DMS79 treated with DMSO at 0.1 percent for 48 hours (cell line): ENCODE data around the gene PELO.

Source experiments
- DNase-seq: peaks from one replicate; lab custom pipeline; 2025; lab: John Stamatoyannopoulos, UW

The PELO gene

GRCh38 chr5:52771343-52772039 lies 16.2 kb upstream of the PELO start:
- DNase-seq, result no peak

DNA sequence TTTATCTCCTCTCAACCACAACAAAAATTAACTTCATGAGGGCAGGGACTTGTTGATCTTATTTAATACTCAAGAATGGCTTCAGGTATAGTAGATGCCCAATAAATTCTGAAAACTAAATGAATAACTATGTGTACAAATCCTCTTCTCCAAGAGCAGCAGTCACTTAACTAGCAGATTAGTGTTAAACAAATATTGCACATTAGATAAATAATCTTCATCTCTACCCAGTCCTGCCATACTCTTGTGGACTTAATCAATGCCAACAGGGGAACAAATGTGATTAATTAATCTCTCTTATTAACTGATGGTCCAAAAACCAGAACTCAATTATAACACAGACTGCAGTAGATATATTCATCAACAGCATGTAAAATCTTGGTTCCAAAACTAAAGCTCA lies 15.0 kb upstream of the PELO start:
- no peak for DNase-seq

DNA sequence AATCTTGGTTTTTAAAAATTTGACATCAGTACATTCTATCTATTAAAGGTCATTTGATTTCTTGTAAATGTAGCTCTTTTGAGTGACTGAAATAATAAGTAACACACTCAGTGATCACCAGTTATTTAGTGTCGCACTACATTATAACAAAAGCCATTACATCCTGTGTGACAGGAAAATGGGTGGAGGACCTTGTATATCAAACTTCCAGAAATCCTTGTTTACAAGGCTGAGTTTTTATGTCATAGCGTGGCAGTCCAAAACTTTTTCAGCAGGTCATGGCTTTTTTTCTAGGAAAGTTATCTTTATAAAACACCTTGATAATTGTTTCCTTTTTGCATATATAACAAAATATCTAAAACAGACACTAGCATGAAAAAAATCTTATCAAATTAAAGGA lies 14.4 kb upstream of the PELO start:
- no peak for DNase-seq

- DNase-seq, result no peak
These were observed 13.7 kb upstream of the PELO start for GRCh38 chr5:52774005-52774410.

- no peak for DNase-seq
These were observed 11.6 kb upstream of the PELO start for GRCh38 chr5:52776116-52776515.

DNA sequence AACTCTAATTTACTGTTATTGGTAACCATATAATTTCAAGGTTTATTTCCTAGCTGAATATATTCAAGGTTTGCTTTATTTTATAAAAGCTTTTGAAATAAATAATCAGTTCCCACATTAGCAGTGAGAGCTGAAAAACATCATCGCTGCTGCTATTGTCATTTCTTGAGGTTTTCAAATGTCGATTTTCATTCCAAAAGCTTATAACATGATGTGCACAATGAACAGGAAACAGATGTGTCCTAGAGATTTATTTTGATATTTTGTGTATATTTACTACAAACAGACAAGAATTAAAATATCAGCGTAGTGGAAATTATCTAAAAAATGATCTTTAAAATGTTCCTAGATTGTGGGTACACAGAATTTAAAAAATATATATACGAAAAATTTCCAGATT lies 10.5 kb upstream of the PELO start:
- no peak for DNase-seq

DNA sequence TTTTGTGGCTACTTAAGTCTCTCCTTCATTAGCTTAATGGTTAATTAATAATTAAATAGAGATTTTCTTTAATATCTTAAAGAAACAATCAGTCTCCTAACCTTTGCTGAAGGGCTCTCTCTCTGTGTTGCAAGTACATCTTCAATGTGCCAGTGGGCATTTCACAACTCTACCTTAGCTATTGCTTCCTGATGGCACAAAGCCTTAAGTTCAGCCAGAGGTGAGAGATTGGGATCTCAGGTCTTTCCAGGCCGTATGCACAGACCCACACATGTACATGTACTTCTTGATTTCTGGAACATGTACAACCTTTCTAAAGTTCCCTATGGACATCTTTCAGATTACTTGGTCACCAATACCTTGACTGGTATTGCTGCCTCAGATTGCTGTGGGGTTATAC lies 8.9 kb upstream of the PELO start:
- no peak for DNase-seq

GRCh38 chr5:52779213-52779612 lies 8.5 kb upstream of the PELO start:
- no peak for DNase-seq

GRCh38 chr5:52783226-52783959 lies 4.3 kb upstream of the PELO start:
- DNase-seq, result no peak

DNA sequence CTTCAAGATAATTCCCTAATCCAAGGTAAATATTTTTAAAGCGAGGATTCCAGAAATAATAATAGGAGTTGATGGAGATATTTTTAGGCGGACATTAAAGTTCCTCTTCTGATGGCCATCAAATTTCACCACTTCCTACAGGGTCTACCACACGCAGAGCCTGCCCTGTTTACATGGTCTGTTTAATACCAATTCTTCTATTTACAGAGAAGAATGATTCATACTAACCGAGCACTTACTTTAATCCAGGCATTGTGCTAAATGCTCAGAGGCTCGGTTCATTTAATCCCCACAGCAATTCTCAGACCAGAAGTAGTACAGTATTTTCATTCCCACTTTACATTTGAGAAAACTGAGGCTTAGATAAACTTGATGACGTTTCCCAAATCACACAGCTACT lies 3.0 kb upstream of the PELO start:
- DNase-seq, result no peak

DNA sequence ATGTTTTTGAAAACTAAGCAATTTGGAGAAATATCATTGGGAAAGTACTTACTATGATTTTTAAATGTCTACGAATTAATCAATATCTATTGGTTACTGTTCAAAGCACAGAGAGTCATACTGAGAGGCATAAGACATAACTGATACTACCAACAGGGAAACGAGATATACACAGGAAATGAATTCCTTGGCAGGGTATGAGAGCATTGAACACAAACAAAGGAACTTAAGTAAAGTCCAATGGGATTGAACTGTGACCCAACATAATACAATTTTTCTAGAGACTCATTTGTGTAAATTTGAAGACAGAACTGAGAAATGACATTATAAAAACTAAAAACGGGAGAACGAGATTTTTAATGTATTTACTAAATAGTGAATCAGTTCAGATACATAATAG lies 1.3 kb upstream of the PELO start:
- no peak for DNase-seq

GRCh38 chr5:52786949-52787599 lies 642 bp upstream of the PELO start:
- DNase-seq, result peak; percentile 25

DNA sequence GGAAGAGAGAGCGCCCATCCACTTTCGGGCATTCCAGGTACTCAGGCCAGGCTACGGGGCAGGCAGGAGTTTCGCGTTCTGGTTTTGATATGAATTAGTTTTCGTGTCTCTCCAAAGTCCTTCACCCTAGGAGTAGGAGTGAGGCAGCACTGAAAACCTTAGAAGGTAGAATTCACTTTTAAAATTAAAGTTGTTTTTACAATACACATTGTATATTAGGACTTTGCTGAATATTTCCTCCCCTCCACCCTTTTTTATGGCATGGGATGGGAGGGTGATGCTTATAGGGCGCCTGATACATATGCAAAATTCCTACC lies 747 bp downstream of the PELO start:
- DNase-seq, result no peak

GRCh38 chr5:52789378-52789777 lies 1.7 kb downstream of the PELO start:
- no peak for DNase-seq

- DNase-seq, result no peak
These were observed 2.1 kb downstream of the PELO start for GRCh38 chr5:52789851-52790250.

GRCh38 chr5:52791366-52791765 lies 3.6 kb downstream of the PELO start:
- no peak for DNase-seq

- DNase-seq, result no peak
These were observed 6.8 kb downstream of the PELO start for GRCh38 chr5:52794519-52794918.

GRCh38 chr5:52796031-52796430 lies 8.3 kb downstream of the PELO start:
- DNase-seq, result no peak

GRCh38 chr5:52796516-52797103 lies 8.9 kb downstream of the PELO start:
- DNase-seq, result no peak

DNA sequence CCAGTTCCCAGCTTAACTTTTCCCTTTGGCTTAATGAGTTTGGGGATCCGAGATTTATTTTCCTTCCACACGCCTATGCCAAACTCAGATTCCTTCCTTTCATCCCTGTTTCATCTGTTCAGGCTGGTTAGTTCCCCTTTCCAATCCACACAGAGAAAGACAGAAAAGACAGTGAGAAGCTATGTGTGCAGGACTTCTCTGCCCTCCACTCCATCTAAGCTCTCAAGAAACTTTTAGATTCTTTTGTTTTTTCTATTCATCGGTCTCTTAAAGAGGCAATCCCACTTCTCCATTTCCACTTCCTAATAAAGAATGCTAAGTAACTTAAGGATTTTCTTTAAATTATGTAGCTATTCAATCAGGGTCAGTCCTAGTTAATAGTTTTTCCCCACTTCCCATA lies 11.2 kb downstream of the PELO start:
- DNase-seq, result no peak

DNA sequence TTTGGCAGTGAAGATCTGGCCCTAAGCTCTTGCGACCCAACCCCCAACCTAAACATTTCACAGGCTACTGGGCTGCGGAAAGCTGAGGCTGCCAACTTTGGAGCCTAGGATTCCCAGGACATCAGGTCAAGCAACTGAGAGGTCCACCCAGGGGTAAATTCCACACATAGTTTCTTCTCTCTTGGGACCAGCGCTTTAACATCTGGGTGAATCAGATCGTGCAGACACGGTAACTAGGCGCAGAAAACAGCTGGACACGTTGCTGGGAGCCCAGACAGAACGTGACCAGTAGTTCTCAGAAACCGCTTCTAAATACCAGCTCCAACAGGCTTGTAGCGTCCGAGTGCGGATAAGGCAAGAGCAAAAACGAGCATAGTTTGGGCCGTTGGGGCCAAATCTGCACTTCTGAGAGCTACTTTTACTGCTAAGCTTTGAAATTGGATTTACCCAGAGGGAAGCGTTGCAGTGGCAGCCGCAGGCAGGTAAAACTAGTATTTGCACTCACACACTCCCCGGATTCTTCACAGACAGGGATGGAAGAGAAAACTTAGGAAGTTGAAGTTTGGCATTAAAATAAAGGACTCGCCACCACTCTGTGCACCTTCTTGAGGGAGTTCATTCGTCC lies 11.8 kb downstream of the PELO start:
- DNase-seq, result peak; percentile 42

DNA sequence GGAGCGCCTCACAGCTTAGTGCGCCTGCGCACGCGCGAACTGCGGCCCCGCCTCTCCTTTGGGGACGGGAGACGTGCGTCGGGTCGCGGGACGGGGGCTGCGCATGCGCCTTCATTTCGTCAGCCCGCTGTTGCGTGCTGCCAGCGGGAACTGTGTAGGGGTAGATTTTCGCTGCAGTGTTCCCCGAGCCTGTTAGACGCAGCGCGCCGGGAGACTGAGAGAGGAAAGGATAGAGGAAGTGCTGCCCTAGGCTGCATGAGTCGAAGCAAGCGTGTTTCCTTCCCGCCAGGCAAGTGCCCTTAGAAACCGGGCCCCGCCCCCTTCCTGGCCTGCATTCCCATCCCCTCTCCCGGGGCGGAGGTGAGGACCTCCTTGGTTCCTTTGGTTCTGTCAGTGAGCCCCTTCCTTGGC lies 12.3 kb downstream of the PELO start:
- DNase-seq, result peak; percentile 80
